HG03469 (cell line): ENCODE results near the gene CCDC34.
A peak's percentile ranks its signal among the peaks of the same experiment; 100 is the strongest.
"Not testable (repeated sequence)": the region's sequence is repeated elsewhere in the genome, so short reads cannot be mapped to it uniquely, and the experiment has no call there.

ENCODE experiments used
- ATAC-seq: cut with Tn5 transposase; IDR thresholded peaks from one replicate; pipeline ENCODE4 v1.9.1; 2021; ENCODE audit warnings: mild to moderate bottlenecking, moderate library complexity, moderate number of reproducible peaks; ENCODE audit not compliant: unreplicated experiment

Gene CCDC34

GRCh38 chr11:27329867-27330632, 33.0 kb downstream of the CCDC34 start:
- no peak for ATAC-seq

DNA sequence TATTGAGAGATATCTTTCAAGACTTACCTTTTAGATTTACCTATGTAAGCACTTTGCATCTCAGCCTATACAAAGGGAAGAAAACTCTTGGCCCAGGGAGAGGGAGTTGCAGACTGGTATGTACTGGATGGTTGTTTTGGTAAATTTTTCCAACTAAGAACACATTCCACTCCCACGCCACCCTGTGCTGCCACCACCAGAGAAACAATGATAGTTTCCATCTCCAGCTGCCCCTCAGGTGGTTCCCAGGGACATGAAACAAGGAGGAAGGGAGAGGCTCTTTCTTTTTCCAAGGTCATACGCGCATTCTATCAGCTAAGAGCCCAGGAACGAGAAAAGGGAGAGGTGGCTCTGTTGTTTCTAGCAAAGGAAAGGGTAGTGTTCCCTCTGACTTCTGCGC, 34.4 kb downstream of the CCDC34 start:
- ATAC-seq, result no peak

DNA sequence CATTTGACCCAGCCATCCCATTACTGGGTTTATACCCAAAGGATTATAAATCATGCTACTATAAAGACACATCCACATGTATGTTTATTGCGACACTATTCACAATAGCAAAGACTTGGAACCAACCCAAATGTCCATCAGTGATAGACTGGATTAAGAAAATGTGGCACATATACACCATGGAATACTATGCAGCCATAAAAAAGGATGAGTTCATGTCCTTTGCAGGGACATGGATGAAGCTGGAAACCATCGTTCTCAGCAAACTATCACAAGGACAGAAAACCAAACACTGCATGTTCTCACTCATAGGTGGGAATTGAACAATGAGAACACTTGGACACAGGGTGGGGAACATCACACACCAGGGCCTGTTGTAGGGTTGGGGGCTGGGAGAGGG, 36.0 kb downstream of the CCDC34 start:
- ATAC-seq, result not testable (repeated sequence)

GRCh38 chr11:27322196-27322595, 40.8 kb downstream of the CCDC34 start:
- not testable (repeated sequence) for ATAC-seq

GRCh38 chr11:27321340-27321739, 41.7 kb downstream of the CCDC34 start:
- not testable (repeated sequence) for ATAC-seq

DNA sequence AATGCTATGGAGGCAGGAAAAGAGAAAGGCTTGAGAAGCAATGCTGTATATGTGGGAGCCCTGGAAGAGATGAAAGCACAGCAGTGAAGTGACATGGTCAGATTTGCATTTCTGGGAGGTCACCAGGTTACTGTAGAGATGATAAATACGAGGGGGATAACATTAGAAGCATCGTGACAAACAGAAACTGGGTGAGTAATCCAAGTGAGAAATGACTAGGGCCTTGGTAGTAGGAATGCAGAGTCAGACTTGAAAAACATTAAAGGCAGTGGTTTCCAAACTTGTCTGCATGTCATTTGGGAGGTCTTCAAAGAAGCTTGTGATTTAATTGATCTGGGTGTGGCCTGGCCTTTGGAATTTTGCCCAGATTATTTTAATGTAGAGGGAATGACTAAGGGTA, 43.9 kb downstream of the CCDC34 start:
- peak; percentile 99 for ATAC-seq

DNA sequence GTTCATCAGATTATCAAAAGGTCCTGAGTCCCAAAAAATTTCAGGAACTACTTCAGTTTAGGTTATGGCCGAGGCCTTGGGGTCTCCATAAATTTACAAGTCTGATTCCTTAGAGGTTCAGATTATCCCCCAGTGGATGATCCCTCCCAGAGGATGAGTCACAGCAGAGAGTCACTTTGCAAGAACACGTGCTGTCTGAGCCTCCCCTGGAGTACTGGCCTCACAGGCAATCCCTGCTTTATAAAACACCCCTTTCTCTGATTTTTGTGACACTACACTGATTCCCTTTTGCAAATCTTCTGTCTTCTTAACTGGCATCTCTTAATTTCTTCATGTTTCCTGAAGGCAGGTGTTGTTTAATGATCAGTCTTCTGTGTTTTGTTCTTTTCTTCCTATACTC, 45.3 kb downstream of the CCDC34 start:
- no peak for ATAC-seq

DNA sequence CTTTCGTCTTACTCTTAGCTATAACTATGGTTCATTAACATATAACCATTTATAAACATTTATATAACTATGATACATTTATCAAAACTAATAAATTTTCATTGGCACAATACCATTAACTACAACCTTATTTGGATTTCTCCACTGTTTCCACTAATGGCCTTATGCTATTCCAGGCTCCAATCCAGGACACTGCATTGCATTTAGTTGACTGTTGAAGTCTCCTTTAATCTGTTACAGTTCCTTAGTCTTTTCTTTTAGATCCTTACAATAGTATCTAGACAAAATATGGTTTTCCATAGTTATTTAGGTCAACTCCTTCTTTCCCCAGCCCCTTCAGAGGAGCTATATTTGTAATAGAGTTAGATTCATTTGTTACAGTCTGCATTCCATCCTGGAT, 47.2 kb downstream of the CCDC34 start:
- ATAC-seq, result no peak

- ATAC-seq, result no peak
These were observed 49.7 kb downstream of the CCDC34 start for GRCh38 chr11:27313157-27313821.

DNA sequence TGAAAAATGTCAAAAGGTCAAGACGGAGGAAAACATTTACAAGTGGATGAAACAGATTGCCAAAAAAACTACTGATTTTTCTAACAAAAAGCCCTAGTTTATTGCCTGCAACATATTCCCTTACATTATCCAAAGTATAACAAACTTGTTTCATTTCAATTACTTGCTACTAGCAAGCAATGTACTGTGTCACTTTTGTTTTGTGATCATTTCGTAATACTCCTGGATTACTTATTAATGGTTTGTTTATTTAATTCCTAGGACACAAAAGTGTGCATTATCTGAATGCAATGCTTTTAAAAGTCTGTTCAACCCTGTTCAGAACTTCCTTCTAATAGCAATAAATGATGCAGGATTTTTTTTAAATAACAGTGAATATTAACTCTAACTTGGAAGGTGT, 50.9 kb downstream of the CCDC34 start:
- ATAC-seq, result no peak

GRCh38 chr11:27310707-27311106, 52.3 kb downstream of the CCDC34 start:
- ATAC-seq, result no peak

DNA sequence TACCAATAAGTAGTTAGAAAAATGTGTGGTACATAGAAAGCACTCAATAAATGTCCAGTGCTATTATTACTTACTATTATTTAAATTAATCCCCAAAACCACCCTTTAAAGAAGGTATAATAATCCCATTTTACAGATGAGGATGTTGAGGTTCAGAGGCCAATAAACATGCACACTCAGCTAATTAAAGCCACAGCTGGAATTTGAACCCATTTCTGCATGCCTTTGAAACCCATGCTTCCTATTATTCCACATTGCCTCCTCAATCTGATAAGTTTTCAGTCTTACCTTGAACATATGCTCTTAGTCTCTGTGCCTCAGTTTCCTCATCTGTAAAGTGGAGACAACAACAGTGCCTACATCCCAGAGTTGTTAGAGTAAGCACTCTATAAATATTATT, 52.8 kb downstream of the CCDC34 start:
- ATAC-seq, result no peak

DNA sequence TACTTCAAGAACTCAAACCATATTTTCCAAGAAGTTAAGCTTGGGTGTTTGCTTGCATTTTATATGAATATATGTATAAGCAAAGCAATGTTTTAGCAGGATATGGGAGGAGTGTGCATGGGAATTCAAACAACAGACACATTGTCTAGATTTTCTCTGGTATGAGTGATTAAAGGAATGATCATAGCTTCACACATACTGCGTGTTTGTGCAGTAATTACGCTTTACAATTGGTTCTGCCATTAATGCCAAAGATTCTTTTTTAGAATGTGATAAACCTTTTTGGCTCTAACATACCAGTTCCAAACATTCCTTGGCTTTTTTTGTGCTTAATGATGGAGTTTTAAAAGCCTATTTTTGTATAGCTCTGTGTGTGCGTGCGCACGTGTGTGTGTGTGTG, 54.0 kb downstream of the CCDC34 start:
- ATAC-seq, result no peak

DNA sequence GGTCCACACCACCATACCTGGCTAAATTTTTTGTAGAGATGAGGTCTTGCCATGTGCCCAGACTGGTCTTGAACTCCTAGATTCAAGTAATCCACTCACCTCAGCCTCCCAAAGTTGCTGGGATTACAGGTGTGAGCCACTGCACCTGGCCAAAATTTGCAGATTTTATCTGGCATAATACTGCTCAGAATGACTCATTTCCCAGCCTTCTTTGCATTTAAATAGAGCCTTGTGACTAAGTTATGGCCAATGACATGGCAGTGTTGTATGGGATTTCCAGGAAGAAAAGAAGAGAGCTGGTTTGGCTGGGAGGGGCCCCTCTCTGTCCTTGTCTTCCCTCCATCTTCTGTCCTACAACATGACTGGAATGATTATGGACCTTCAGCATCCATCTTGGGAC, 55.8 kb downstream of the CCDC34 start:
- ATAC-seq, result no peak

GRCh38 chr11:27305751-27306150, 57.3 kb downstream of the CCDC34 start:
- ATAC-seq, result no peak

DNA sequence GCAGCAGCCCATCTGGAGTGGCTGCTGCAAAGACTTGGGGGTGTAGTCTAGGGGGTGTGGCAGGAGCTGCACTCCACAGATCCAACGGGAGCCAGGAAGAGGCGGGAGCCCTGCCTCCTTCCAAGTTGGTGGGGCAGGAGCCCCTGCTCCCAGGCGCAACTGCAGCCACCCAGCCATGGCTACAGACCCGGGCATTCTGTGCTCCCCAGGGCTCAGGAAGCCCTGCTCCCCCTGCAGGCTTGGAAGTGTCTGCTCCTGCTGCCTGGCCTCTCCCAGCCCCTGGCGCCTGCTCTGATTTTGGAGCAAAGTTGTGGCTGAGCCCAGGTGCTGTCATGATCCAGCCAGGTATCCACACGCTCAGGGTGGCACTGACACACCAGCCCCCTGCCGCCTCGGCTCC, 58.5 kb downstream of the CCDC34 start:
- no peak for ATAC-seq

- ATAC-seq, result no peak
These were observed 59.1 kb downstream of the CCDC34 start for GRCh38 chr11:27303903-27304302.

DNA sequence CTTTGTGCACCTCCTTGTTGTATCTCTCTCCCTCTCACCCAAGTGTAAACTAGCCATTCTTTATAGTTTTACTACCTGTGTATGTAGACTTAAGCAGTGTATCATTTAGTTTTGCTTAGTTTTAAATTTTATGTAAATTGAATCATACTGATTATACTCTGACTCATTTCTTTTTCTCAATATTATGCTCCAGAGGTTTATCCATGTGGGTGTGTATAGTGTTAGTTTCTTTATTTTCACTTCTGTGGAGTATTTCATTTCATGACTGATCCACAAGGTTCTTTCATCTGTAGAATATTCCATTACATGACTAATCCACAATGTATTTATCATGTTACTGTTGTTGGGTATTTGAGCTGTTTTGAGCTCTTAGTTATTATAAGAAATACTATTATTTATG, 62.0 kb downstream of the CCDC34 start:
- ATAC-seq, result no peak

- no peak for ATAC-seq
These were observed 65.4 kb downstream of the CCDC34 start for GRCh38 chr11:27297616-27298015.

DNA sequence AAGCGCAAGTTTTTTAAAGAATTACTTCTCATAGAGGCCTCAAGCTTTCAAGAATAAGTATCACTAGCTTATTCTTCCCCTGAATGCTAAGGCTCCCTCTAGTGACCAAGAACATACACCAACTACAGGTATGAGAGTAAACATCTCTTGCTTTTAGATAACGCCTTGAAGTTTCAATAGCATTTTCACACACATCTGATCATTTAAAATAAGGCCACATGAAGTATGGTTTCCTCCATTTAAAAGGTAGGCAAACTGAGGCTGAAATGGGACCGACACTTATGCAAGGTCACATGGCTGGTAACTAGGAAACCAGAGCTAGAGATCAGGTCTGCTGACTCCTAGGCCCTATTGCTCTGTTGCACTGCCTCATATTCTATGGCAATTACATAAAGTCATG, 66.5 kb downstream of the CCDC34 start:
- ATAC-seq, result peak; percentile 86

GRCh38 chr11:27295928-27296327, 67.1 kb downstream of the CCDC34 start:
- ATAC-seq, result no peak

- no peak for ATAC-seq
These were observed 68.4 kb downstream of the CCDC34 start for GRCh38 chr11:27294654-27295053.
